C4-2B (cell line): Measurements from ENCODE around the gene PTPRR.

Experiments used
- CTCF ChIP-seq: fragments of 450-650 bp; conservative IDR thresholded peaks from 2 replicates; pipeline ENCODE4 v1.5.1; 2017; ENCODE audit warnings: mild to moderate bottlenecking
- ZFX ChIP-seq: fragments of 450-650 bp; IDR thresholded peaks from 2 replicates; pipeline ENCODE4 v1.6.1; 2017

- no peak for TF ChIP-seq CTCF
- TF ChIP-seq ZFX = no peak
Observed at GRCh38 chr12:70618371-70618770, 302.2 kb downstream of the PTPRR start.
